GM18499 (cell line): ENCODE measurements around the gene MAP3K3.

Experiments used
- ATAC-seq: cut with Tn5 transposase; IDR thresholded peaks from one replicate; pipeline ENCODE4 v1.9.1; 2021; ENCODE audit warnings: moderate number of reproducible peaks; ENCODE audit not compliant: insufficient read depth, unreplicated experiment

MAP3K3 gene

GRCh38 chr17:63688396-63689020, 66.3 kb downstream of the MAP3K3 start:
- no peak for ATAC-seq

DNA sequence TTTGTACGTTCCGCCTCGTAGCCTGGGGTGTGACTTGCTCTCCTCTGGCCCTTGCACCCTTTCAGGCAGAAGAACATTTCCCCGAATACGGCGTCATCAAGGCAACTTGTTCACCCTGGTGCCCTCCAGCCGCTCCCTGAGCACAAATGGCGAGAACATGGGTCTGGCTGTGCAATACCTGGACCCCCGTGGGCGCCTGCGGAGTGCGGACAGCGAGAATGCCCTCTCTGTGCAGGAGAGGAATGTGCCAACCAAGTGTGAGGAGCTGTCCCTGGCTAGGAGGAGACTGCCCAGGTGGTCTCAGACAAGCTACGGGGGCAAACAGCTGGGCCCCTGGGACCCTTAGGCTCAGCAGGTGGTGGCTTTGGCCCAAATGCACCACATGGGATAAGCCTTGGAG, 67.3 kb downstream of the MAP3K3 start:
- ATAC-seq: no peak

DNA sequence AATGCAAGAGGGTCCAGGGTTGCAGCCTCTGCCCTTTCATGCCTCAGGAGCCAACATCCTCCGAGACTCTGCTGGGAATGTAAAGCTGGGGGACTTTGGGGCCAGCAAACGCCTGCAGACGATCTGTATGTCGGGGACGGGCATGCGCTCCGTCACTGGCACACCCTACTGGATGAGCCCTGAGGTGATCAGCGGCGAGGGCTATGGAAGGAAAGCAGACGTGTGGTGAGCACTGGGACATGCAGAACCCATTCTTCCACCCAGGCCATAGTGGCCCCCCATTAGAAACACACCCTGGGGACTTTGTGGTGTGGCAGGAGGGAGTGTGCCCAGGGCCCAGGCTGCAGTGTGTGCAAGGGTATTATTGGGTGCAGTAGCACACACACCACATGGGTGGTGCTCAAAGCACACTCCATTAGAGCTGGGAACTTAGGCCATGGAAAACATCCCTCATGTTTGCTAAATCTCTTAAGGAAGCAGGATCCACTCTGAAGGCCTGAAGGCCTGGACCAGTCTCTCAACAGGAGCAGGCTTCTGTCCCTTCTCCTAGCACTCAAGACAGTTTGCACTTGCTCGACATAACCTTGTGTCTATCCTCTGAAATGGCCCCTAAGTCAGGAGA, 70.1 kb downstream of the MAP3K3 start:
- no peak for ATAC-seq

DNA sequence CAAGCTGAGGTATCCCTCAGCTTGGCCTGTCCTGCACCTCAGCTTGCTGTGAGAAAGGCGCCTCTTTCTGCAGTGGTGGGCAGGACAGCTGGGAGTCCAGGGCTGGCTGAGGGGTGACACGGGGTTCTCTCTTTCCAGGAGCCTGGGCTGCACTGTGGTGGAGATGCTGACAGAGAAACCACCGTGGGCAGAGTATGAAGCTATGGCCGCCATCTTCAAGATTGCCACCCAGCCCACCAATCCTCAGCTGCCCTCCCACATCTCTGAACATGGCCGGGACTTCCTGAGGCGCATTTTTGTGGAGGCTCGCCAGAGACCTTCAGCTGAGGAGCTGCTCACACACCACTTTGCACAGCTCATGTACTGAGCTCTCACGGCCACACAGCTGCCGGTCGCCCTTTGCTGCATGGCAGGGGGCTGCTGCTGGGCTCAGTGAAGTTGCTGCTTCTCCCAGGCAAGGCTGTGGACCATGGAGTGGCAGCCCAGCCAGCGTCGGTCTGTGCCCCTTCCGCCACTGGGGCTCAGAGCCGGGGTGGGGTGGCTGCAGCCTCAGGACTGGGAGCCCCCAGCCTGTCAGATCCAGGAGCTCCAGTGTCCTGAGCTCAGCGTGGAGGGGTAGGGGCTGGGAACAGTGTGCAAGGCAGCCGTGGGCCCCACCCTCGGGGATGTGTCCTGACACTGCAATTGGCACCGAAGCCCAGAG, 71.3 kb downstream of the MAP3K3 start:
- ATAC-seq: no peak

DNA sequence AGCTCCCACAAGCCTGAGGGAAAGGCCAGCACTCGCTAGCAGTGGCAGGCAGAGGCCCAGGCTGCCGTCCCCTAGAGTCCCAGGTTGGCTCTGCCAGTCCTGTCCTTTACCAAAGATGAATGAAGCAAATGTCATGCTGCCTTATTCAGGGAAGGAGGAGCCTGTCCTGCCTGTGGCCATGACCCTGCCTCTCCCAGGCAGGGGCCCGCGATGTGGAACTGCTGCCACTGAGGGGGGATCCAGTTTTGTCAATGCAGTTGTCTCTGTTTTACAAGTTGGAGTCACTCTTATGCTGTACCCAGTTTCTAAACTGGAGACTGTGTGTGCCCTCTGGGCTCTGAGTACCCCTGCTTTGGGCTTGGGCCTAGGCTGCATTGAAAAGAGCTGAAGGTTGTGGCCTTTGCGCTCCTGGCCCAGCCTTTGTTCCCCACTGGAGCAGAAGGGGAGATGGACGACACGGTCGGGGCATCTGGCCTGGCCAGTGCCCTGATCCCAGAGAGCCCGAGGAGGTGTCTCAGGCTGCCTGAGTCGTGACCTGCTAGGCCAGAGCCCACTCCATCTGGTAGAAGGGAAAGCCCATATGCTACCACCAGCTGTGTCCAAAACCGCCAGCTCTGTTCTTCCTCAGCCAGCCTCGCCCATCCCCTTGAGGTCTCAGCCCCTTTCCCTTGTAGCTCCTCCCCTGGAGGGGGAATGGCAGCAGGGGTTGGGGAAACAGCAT, 72.2 kb downstream of the MAP3K3 start:
- ATAC-seq: no peak

DNA sequence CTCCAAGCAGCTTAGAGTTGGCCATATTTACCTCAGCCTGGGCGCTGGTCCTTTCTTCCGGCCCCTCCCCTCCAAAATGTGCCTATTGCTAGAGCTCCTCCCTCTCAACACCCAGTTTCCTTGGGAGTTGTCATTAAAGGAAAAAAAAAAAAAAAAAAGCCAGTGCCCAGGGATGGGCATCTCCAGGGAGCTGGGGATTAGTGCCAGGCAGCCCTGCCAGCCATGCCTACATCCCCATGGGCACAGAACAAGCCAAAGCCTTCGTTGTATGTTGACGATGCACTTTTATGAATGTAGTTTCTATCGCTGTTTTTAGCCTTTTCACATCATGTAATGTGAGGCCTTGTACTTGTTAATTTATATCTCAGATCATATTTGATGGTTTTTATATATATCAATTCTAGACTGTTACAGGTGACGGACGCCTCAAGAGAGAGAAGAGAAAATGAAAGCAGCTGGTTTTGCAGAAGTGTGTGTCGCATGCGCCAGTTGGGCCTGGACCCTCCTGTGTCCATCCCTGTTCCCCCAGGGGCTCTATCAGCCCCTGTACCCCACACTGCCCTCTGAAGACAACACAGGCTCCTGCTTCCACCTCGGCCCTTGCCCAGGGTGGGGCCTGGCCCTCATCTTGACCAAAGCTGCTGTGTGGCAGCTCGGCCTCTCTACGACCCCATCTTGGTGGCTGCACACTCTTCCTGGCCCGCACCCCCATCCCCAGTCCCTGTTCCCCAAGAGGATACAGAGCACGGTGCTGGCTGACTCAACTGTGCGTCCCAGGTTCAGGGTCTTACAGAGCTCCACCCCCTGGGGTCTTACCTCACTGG, 72.9 kb downstream of the MAP3K3 start:
- no peak for ATAC-seq

DNA sequence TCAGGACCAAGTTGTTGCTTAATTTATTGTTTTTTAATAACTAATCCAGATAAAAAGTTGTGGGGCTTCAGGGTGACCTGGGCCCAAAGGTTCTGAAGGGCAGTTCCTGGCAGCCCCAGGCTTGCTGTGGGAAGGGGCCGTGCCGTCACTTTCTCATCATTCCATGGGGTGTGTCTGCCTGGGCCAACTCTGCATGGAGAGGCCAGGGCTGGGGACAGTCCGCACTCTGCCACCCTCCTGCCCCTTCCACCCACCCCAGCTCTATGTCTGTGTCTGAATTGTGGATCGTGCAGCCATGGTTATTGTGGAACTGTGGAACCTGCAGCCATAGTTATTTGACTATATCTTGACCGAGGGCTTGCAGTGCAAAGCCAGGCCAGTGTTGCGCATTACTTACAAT, 73.7 kb downstream of the MAP3K3 start:
- no peak for ATAC-seq

- ATAC-seq: no peak
Measured at GRCh38 chr17:63696381-63696961, 74.3 kb downstream of the MAP3K3 start.

DNA sequence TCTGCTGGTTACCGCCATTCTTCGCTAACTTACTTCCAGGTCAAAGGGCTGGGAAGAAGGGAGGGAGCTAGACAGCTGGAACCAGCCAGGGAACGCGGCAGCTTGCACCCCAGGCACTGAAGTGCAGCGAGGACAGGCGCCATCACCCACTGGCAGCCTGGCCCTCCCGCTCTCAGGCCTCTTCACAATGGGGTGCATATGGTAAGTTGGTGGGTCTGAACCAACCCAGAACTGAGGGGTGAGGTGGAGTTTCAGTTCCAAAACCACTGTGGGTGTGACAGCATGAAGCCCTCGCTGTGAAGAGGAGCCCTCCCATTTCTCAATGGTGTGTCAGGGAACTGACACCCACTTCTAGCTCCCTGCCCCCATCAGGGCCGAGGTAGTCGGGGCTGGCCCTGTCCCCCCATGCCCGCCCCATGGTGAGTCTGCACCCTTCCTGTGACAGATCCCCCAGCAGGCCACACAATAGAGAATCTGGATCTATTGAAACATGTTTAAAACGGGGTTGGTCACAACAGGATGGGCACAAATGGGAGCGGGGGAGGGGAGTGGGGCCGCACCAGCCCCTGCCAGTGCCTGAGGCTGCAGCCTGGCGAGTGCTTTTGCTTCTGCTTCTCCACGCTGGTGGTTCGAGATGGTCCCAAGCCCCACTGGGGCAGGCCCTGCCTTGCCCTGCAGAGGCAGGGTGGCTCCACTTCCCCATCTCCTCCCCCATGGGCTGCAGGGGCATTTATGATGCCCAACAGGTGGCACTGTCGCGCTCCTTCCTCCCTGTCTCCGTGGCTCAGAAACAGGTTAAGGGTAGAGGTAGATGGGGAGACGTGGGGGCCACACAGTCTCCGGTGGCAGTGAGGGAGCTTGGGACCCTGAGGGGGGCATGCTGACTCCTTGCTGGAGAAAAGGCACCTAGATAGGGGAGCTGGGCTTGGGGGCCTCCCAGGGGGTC, 75.4 kb downstream of the MAP3K3 start:
- ATAC-seq: no peak

- ATAC-seq: no peak
Measured at GRCh38 chr17:63698381-63698885, 76.2 kb downstream of the MAP3K3 start.

GRCh38 chr17:63698886-63699637, 76.8 kb downstream of the MAP3K3 start:
- no peak for ATAC-seq

DNA sequence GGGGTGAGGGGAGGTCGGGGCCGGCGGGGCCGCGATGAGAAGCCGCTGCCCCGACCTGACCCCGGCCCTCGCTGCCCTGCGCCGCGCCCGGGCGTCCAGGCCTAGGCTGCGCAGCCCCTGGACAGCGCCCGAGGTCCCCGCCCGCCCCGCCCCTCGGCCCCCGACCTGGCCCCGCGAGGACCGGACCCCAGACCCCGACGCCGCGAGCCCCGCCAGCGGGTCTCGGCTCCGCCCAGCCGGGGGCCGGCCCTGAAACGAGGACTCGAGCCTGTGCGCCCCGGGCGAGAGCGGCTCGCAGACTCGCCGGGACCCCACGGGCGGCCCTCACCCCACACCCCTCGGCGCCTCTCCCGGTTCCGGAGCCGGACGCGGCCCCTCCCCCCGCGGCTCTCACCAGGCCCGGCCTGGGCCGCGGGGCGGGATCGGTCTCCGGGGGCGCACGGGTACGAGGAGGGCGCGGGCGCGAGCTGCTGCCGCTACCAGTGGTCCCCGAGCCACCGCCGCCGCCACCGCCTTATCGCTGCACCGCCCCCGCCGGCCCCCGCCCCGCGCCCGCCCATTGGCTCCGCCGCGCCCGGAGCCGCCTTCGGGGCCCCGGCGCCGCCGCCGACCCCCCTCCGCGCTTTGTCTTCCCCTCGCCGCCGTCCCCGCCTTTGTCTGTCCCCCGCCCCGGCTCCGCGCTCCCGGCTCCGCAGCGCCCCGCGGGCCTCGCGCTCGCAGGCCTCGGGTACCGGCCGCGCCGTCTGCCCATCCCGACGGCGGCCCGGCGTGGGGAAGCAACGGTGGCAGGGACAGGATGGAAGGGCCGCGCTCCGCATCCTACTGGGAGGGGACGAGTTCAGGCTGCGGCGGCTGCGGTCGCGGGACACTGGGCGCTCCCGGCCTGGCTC, 77.7 kb downstream of the MAP3K3 start, which contains the start of gene LIMD2:
Gene LIMD2 (minus strand): TSS at position 488 of the 890 bp plus-strand sequence. CDS start 827 bp downstream, outside the sequence.
- ATAC-seq: no peak

DNA sequence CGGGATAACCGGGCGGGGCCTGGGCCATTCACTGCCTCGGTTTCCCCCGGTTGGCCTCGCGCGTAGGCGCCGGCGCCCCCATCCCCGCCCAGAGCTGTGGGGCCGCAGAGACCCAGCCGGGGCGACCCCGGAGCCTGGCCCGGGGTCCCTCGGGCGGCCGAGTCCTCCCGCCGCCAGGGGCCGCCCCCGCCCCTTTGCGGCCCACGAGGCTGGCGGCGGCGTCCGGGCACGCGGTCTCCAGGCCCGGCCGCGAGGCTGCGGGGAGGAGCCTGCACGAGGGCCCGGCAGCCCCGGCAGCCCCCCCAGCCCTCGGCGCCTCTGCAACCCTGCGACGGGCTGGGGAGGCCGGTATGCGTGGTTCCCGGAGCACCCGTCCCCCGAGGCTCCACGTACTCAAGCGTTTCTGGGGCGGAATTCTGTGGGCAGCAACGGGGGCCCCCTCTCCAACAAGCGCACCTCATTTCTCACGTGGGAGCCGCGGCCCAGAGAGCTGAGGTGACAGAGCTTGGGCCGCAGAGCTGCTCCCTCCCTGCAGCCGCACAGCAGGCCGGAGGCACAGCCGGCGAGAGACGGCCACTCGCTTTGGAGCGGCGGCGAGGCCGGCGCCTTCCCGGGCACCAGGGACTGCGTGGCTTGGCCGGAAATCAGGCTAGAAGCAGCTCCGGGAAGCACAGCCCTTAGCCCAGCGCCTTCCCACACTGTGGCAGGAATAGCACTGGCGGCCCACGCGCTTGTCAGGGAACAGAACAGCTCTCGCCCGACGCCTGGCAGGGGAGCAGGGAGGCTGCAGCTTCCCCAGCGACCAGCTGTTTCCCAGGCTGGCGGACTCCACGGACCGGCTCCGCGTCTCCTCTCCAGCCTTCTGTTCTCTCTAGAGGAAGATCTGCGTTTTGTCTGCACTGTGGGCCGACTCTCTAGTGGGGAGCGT, 78.6 kb downstream of the MAP3K3 start:
- ATAC-seq: no peak

GRCh38 chr17:63701456-63701820, 79.2 kb downstream of the MAP3K3 start:
- ATAC-seq: no peak

DNA sequence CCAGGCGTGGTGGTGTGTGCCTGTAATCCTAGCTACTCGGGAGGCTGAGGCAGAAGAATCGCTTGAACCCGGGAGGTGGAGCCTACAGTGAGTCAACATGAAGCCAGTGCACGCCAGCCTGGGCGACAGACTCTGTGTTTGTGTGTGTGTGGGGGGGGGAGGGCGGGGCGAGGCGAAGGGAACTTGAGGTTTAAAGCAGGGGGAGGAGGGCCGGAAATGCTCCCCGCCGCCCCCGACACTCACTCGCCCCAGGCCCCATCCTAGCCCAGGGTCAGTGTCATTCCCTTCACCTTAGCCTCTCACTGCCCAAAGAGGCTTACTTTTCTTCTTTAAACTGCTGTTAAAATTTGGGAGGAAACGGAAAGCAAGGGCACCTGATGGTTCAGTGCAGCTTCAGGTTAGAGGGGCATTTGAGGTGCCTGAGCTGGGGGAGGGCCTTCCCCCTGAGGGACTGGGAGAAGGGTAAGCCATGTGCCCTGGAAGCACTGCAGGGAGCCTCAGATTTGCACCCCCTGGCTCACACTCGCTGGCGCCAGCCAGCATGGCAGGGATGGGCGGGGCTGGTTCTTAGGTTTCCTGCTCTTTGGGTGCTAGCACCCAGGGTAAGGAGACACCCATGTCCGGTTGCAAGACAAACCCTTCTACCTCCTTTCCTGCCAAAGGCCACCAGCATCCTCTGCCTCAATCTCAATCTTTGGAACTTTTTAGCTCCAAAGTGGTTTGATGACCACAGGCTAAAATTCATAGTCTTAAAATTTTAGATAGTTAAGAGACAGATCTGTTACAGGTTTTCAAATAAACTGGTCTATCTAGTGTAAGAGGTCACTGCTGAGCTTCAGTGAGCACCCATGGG, 79.9 kb downstream of the MAP3K3 start:
- ATAC-seq: no peak
